HCT116 (cell line): Measurements from ENCODE around the gene ACAD8. TPM values are rescaled to one million over a fixed set of nuclear protein-coding genes. Genes with fewer than 3 reads are reported as not detected.

ENCODE experiments used
- ATAC-seq: fragments of 200-7000 bp; cut with Tn5 transposase; 2 replicates; pipeline ENCODE4 v1.9.1; 2020; ENCODE audit warnings: mild to moderate bottlenecking, moderate library complexity
- BruUV-seq: library from RNA; stranded (reverse); fragments of 400-500 nt; replicated peaks from 2 replicates; lab custom pipeline; 2021; lab: Mats Ljungman, UMichigan
- CTCF ChIA-PET: fragments of 300-600 bp; sonication (Branson Sonifier 250); formaldehyde crosslinking; loops from one replicate; lab custom pipeline; 2021; ENCODE audit warnings: antibody characterized with exemption; lab: Charles Lee
- POLR2A ChIA-PET: fragments of 300-600, 350-600 bp; sonication (Branson Sonifier 250); formaldehyde crosslinking; loops from one replicate; lab custom pipeline; 2021; ENCODE audit warnings: antibody characterized with exemption; lab: Charles Lee
- RAD21 ChIA-PET, 2 experiments: fragments of 300-600 bp; sonication (Branson Sonifier 250); formaldehyde crosslinking; loops; one replicate each; lab custom pipeline; 2023; ENCODE audit warnings: low total read pairs in 2 of 2; ENCODE audit not compliant: uncharacterized antibody in 2 of 2, unreplicated experiment in 2 of 2, low non-redundant PET in 1 of 2; lab: Charles Lee
- DNase-seq: peaks from one replicate; pipeline ENCODE4 v3.0.0-alpha.2; 2010; ENCODE audit warnings: low read depth, low spot score
- H2AFZ ChIP-seq: fragments of 200-600 bp; shearing (Covaris generic), sonication (generic); 2 replicates; pipeline ENCODE4 v1.6.1; 2017; ENCODE audit warnings: low read depth, mixed run types, mixed read lengths, antibody characterized with exemption, low read length; ENCODE audit not compliant: poor library complexity, severe bottlenecking
- H3K27ac ChIP-seq: 2 replicates; pipeline ENCODE4 v1.5.1; 2012; ENCODE audit warnings: low read depth, low read length
- H3K27me3 ChIP-seq: fragments of 200-600 bp; sonication (generic); 2 replicates; pipeline ENCODE4 v1.6.1; 2016; ENCODE audit warnings: mixed run types, low read length, mixed read lengths; ENCODE audit not compliant: insufficient read depth
- H3K36me3 ChIP-seq, 2 experiments: fragments of 200-500 bp in 1 of 2; fragments of 200-600 bp in 1 of 2; sonication (Bioruptor generic) in 1 of 2; sonication (generic) in 1 of 2; 2 replicates each; pipeline versions ENCODE4 v1.5.1 to v1.6.1; 2014 to 2016; ENCODE audit warnings: low read length in 2 of 2, inconsistent platforms in 1 of 2, mixed read lengths in 1 of 2, mixed run types in 1 of 2; ENCODE audit not compliant: insufficient read depth in 2 of 2, control insufficient read depth in 1 of 2
- H3K4me1 ChIP-seq, 2 experiments: fragments of 200-600 bp in 1 of 2; sonication (generic) in 1 of 2; 2 replicates each; pipeline versions ENCODE4 v1.5.1 to v1.6.1; 2012 to 2017; ENCODE audit warnings: low read length in 2 of 2, inconsistent platforms in 1 of 2, mild to moderate bottlenecking in 1 of 2, mixed read lengths in 1 of 2, mixed run types in 1 of 2, moderate library complexity in 1 of 2; ENCODE audit not compliant: insufficient read depth in 2 of 2, control insufficient read depth in 1 of 2
- H3K4me2 ChIP-seq: fragments of 200-600 bp; sonication (generic); 2 replicates; pipeline ENCODE4 v1.6.1; 2017; ENCODE audit warnings: mixed run types, low read length, mixed read lengths
- H3K4me3 ChIP-seq, 2 experiments: fragments of 200-600 bp in 1 of 2; sonication (generic) in 1 of 2; replicated peaks in 1 of 2; 2 replicates each; pipeline ENCODE4 v1.5.1; 2011 to 2016; ENCODE audit warnings: low read length in 2 of 2, control low read depth in 1 of 2, low read depth in 1 of 2, mild to moderate bottlenecking in 1 of 2, mixed read lengths in 1 of 2, mixed run types in 1 of 2
- H3K79me2 ChIP-seq: fragments of 200-600 bp; sonication (generic); 2 replicates; pipeline ENCODE4 v1.6.1; 2017; ENCODE audit warnings: mild to moderate bottlenecking, mixed run types, low read length, moderate library complexity, mixed read lengths; ENCODE audit not compliant: insufficient read depth
- H3K9ac ChIP-seq: fragments of 200-600 bp; sonication (generic); 2 replicates; pipeline ENCODE4 v1.6.1; 2016; ENCODE audit warnings: low read length, mixed read lengths
- H3K9me2 ChIP-seq: fragments of 200-600 bp; sonication (generic), shearing (Covaris generic); 2 replicates; pipeline ENCODE4 v1.6.1; 2017; ENCODE audit warnings: mixed run types, mild to moderate bottlenecking, moderate library complexity; ENCODE audit not compliant: insufficient read depth
- H3K9me3 ChIP-seq, 2 experiments: fragments of 200-500 bp in 1 of 2; fragments of 200-600 bp in 1 of 2; sonication (Bioruptor generic) in 1 of 2; sonication (generic) in 1 of 2; 2 replicates each; pipeline ENCODE4 v1.6.1; 2014 to 2017; ENCODE audit warnings: low read length in 2 of 2, mixed read lengths in 2 of 2, inconsistent platforms in 1 of 2, low read depth in 1 of 2, mild to moderate bottlenecking in 1 of 2, mixed run types in 1 of 2, moderate library complexity in 1 of 2; ENCODE audit not compliant: control insufficient read depth in 1 of 2, insufficient read depth in 1 of 2
- H4K20me1 ChIP-seq: fragments of 200-600 bp; sonication (generic), shearing (Covaris generic); 2 replicates; pipeline ENCODE4 v1.6.1; 2017; ENCODE audit warnings: mixed run types, mild to moderate bottlenecking, moderate library complexity; ENCODE audit not compliant: insufficient read depth
- CEBPB ChIP-seq: IDR thresholded peaks from 2 replicates; pipeline ENCODE4 v1.6.1; 2012; ENCODE audit warnings: low read depth
- EGR1 ChIP-seq: IDR thresholded peaks from 2 replicates; pipeline ENCODE4 v1.6.1; 2012; ENCODE audit warnings: low read depth
- EZH2 ChIP-seq: fragments of 200-600 bp; sonication (generic); IDR thresholded peaks from 2 replicates; pipeline ENCODE4 v1.6.1; 2017; ENCODE audit warnings: antibody characterized with exemption, mixed run types
- JUND ChIP-seq: IDR thresholded peaks from 2 replicates; pipeline ENCODE4 v1.6.1; 2012
- POLR2AphosphoS5 ChIP-seq: IDR thresholded peaks from 2 replicates; pipeline ENCODE4 v1.6.1; 2011; ENCODE audit warnings: mild to moderate bottlenecking, low read depth, low read length, moderate library complexity
- RAD21 ChIP-seq: IDR thresholded peaks from 2 replicates; pipeline ENCODE4 v1.6.1; 2012; ENCODE audit warnings: low read depth, mild to moderate bottlenecking
- REST ChIP-seq: IDR thresholded peaks from 2 replicates; pipeline ENCODE4 v1.6.1; 2012; ENCODE audit warnings: low read depth
- SP1 ChIP-seq: IDR thresholded peaks from 2 replicates; pipeline ENCODE4 v1.6.1; 2012; ENCODE audit warnings: low read depth
- SRF ChIP-seq: IDR thresholded peaks from 2 replicates; pipeline ENCODE4 v1.6.1; 2012; ENCODE audit warnings: low read depth
- ZBTB33 ChIP-seq: IDR thresholded peaks from 2 replicates; pipeline ENCODE4 v1.6.1; 2011; ENCODE audit warnings: mild to moderate bottlenecking, low read length, moderate library complexity; ENCODE audit not compliant: insufficient replicate concordance; ENCODE audit errors: extremely low read depth
- intact Hi-C: fragments of 100-400 bp; cut with micrococcal nuclease; formaldehyde crosslinking; loops from 2 replicates; pipeline ENCODE4 v1.10.0; 2022
- total RNA-seq: library from RNA; stranded (reverse); gene quantifications from one replicate; pipeline ENCODE4 v1.2.1, GENCODE V29; 2021; ENCODE audit not compliant: unreplicated experiment
- TF ChIP-seq, protein P1 (sequence below), 3 experiments: fragments of 200-600 bp in 1 of 3; sonication (generic) in 1 of 3; IDR thresholded peaks in 2 of 3; conservative IDR thresholded peaks in 1 of 3; 2 replicates each; pipeline ENCODE4 v1.5.1; 2012 to 2017; ENCODE audit warnings: low read depth in 2 of 3, low read length in 2 of 3, antibody characterized with exemption in 1 of 3, borderline replicate concordance in 1 of 3, control low read depth in 1 of 3, mild to moderate bottlenecking in 1 of 3, mixed read lengths in 1 of 3, mixed run types in 1 of 3, moderate library complexity in 1 of 3; ENCODE audit not compliant: insufficient read depth in 1 of 3

Gene ACAD8
- total RNA-seq, 1 experiment from 2014 or later = 21.0 TPM

DNA sequence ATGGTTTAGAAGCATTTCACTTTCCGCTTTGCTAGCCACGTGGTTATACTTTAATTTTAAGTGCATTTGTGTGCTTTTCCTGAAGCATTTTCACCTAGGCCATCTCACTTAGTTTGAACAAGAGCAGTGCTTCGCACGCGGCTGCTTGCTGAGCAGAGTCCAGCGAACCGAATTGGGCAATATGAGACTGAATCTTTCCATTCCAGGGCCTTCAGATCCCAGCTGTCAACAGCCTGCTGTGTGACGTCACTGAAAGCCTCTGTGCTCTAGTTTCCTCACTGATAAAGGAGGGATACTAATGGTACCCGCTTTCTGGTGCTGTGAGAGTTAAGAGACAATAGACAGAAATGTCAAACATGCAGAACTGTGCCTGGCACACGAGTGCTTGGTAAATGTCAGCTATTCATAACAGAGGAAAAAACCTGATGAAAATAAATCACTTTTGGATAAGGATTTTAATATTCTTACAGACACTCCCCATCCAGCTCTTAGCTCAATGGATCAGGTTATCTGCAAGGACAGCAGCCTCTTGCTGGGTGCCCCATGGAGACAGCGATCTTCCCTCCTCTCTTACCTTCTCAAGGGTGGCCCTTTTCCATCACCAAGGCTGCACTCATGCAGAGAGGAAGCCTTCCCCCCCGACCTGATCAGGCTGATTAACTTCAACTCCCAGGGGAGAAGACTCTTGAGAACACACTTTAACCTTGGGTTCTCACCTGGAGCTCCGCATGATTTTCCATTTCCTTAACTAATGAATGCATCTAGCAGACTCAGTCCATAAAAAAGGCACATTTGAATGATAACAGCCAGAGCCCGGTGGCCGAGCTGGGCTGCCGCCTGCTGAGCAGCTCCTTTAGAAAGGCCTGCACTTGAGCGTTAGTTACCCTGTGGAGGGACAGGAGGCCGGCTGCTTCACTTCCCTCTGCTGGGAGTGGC lies 19.3 kb downstream of the ACAD8 start:
- intact Hi-C loops = no loop called here
- POLR2A ChIA-PET = no interaction called here

More for the DNA sequence above, 19.3 kb downstream of the ACAD8 start:
- ATAC-seq (no peak), DNase-seq (no peak)
- no peak overlapping the region for H3K27ac ChIP-seq
- CTCF ChIA-PET = no interaction called here
- no peak overlapping the region for H2AFZ ChIP-seq
- H3K36me3 ChIP-seq = no peaks in the 10 kb centered on the region
- no peaks in the 10 kb centered on the region for H4K20me1 ChIP-seq
- BruUV-seq = no TSS peak
- no peaks in the 10 kb centered on the region for H3K79me2 ChIP-seq
- no peak for TF ChIP-seq SRF
- no peak for TF ChIP-seq RAD21
- TF ChIP-seq EZH2 = no peak
- no peak for TF ChIP-seq EGR1
- TF ChIP-seq CEBPB = no peak
- no peak for TF ChIP-seq ZBTB33
- TF ChIP-seq SP1 = no peak
- TF ChIP-seq POLR2AphosphoS5 = no peak
- TF ChIP-seq JUND = no peak
- TF ChIP-seq, protein P1, sequence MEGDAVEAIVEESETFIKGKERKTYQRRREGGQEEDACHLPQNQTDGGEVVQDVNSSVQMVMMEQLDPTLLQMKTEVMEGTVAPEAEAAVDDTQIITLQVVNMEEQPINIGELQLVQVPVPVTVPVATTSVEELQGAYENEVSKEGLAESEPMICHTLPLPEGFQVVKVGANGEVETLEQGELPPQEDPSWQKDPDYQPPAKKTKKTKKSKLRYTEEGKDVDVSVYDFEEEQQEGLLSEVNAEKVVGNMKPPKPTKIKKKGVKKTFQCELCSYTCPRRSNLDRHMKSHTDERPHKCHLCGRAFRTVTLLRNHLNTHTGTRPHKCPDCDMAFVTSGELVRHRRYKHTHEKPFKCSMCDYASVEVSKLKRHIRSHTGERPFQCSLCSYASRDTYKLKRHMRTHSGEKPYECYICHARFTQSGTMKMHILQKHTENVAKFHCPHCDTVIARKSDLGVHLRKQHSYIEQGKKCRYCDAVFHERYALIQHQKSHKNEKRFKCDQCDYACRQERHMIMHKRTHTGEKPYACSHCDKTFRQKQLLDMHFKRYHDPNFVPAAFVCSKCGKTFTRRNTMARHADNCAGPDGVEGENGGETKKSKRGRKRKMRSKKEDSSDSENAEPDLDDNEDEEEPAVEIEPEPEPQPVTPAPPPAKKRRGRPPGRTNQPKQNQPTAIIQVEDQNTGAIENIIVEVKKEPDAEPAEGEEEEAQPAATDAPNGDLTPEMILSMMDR (IDR thresholded peaks at IDR 0.05 in 2 of 3, conservative IDR thresholded peaks at IDR 0.05 in 1 of 3; ENCODE audit: borderline replicate concordance in 1 of 3, insufficient read depth in 1 of 3, low read depth in 2 of 3, low read length in 2 of 3) = no peak
- no peak for TF ChIP-seq REST
- TF ChIP-seq, all 23 proteins: peak for 0
- H3K4me2 ChIP-seq = no peak overlapping the region
- no peak overlapping the region for H3K9ac ChIP-seq
- H3K9me3 ChIP-seq = no peaks in the 10 kb centered on the region
- H3K4me3 ChIP-seq = no peak overlapping the region
- no peaks in the 10 kb centered on the region for H3K9me2 ChIP-seq
- H3K27me3 ChIP-seq = no peaks in the 10 kb centered on the region
- H3K4me1 ChIP-seq = no peaks in the 10 kb centered on the region
- RAD21 ChIA-PET = no interaction called here
